A549 (cell line): ENCODE data around the gene NCAPH2. TPM values are rescaled to one million over a fixed set of nuclear protein-coding genes. Genes with fewer than 3 reads are reported as not detected.
"Not testable (repeated sequence)": the region's sequence is repeated elsewhere in the genome, so short reads cannot be mapped to it uniquely, and the experiment has no call there.

Source experiments
- ATAC-seq, 2 experiments: fragments of 200-7000 bp in 1 of 2; fragments of >200 bp in 1 of 2; cut with Nextera tagmentation in 1 of 2; cut with Tn5 transposase in 1 of 2; 3 replicates each; pipeline versions ENCODE4 v1.8.0 to v1.9.1; 2018 to 2020; ENCODE audit warnings: mild to moderate bottlenecking in 1 of 2, moderate library complexity in 1 of 2
- CTCF ChIA-PET: fragments of 300-600 bp; sonication (Branson Sonifier 250); formaldehyde crosslinking; extraction: SDS; loops from one replicate; lab custom pipeline; 2021; ENCODE audit warnings: antibody characterized with exemption, inconsistent platforms; lab: Yijun Ruan, JAX
- POLR2A ChIA-PET: fragments of 350-600 bp; formaldehyde crosslinking; extraction: SDS; loops from one replicate; lab custom pipeline; 2021; ENCODE audit warnings: antibody characterized with exemption, inconsistent platforms; lab: Yijun Ruan, JAX
- DNase-seq, 2 experiments: peaks; one replicate each; pipeline versions ENCODE4 v3.0.0 to v3.0.0-alpha.2; 2011 to 2016; ENCODE audit warnings: low read depth in 1 of 2, low spot score in 1 of 2
- FAIRE-seq: peaks from 2 replicates; lab custom pipeline; 2011; peaks lifted over from hg19 to GRCh38; lab: Jason Lieb, UNC
- H3K27ac ChIP-seq, 2 experiments: fragments of >200 bp; sonication (Bioruptor Twin); formaldehyde crosslinking; 3 replicates each; pipeline ENCODE4 v1.5.1; 2016 to 2017
- H3K4me1 ChIP-seq: fragments of >200 bp; sonication (Bioruptor Twin); formaldehyde crosslinking; 3 replicates; pipeline ENCODE4 v1.6.1; 2016
- H3K4me2 ChIP-seq: fragments of >200 bp; sonication (Bioruptor Twin); formaldehyde crosslinking; 3 replicates; pipeline ENCODE4 v1.6.1; 2016
- H3K4me3 ChIP-seq: fragments of >200 bp; sonication (Bioruptor Twin); formaldehyde crosslinking; 3 replicates; pipeline ENCODE4 v1.5.1; 2016
- H3K9me3 ChIP-seq: fragments of >200 bp; sonication (Bioruptor Twin); formaldehyde crosslinking; 3 replicates; pipeline ENCODE4 v1.6.1; 2016
- ATOH8 ChIP-seq: fragments of 250-450 bp; sonication (Bioruptor Pico); IDR thresholded peaks from 2 replicates; pipeline ENCODE4 v1.5.0; 2020; ENCODE audit warnings: low read depth, mild to moderate bottlenecking, moderate library complexity
- BCL3 ChIP-seq: fragments of >200 bp; sonication (Bioruptor Twin); formaldehyde crosslinking; IDR thresholded peaks from 3 replicates; pipeline ENCODE4 v1.6.1; 2016
- CEBPB ChIP-seq, 2 experiments: fragments of >200 bp in 1 of 2; sonication (Bioruptor Twin) in 1 of 2; formaldehyde crosslinking in 1 of 2; IDR thresholded peaks; 2 replicates each; pipeline ENCODE4 v1.6.1; 2012 to 2016
- CHD2 ChIP-seq: fragments of 150-350 bp; IDR thresholded peaks from 2 replicates; pipeline ENCODE4 v1.6.1; 2014; ENCODE audit warnings: low read length; ENCODE audit not compliant: partially characterized antibody
- ELK1 ChIP-seq: fragments of 150-350 bp; IDR thresholded peaks from 2 replicates; pipeline ENCODE4 v1.6.1; 2014; ENCODE audit warnings: low read depth, mild to moderate bottlenecking, low read length
- EP300 ChIP-seq, 2 experiments: fragments of >200 bp; sonication (Bioruptor Twin); formaldehyde crosslinking; IDR thresholded peaks; 2 replicates in 1 of 2; 3 replicates in 1 of 2; pipeline ENCODE4 v1.6.1; 2016 to 2017
- ESRRA ChIP-seq: fragments of 150-350 bp; IDR thresholded peaks from 2 replicates; pipeline ENCODE4 v1.6.1; 2014; ENCODE audit warnings: mild to moderate bottlenecking, low read length, borderline replicate concordance
- HOXB13 ChIP-seq: fragments of 250-450 bp; sonication (Bioruptor Pico); IDR thresholded peaks from 2 replicates; pipeline ENCODE4 v1.5.0; 2020; ENCODE audit warnings: low read depth, mild to moderate bottlenecking, moderate library complexity
- KDM5A ChIP-seq: fragments of 200-600 bp; sonication (generic); IDR thresholded peaks from 2 replicates; pipeline ENCODE4 v1.6.1; 2016; ENCODE audit warnings: antibody characterized with exemption, mild to moderate bottlenecking
- MAFK ChIP-seq: fragments of 450-650 bp; IDR thresholded peaks from 2 replicates; pipeline ENCODE4 v1.6.1; 2014; ENCODE audit not compliant: partially characterized antibody
- MAZ ChIP-seq: fragments of 150-350 bp; IDR thresholded peaks from 2 replicates; pipeline ENCODE4 v1.6.1; 2014; ENCODE audit warnings: antibody characterized with exemption, low read depth, low read length, borderline replicate concordance
- NPAS2 ChIP-seq: fragments of 250-450 bp; sonication (Bioruptor Pico); IDR thresholded peaks from 2 replicates; pipeline ENCODE4 v1.8.0; 2022; ENCODE audit warnings: mild to moderate bottlenecking, moderate library complexity, borderline replicate concordance
- PBX3 ChIP-seq: IDR thresholded peaks from 2 replicates; pipeline ENCODE4 v1.6.1; 2012
- PHF8 ChIP-seq: fragments of 200-600 bp; sonication (generic); IDR thresholded peaks from 2 replicates; pipeline ENCODE4 v1.6.1; 2016; ENCODE audit warnings: low read depth, mild to moderate bottlenecking, antibody characterized with exemption, moderate library complexity, borderline replicate concordance
- RFX5 ChIP-seq: fragments of 450-650 bp; IDR thresholded peaks from 2 replicates; pipeline ENCODE4 v1.7.1; 2014; ENCODE audit warnings: antibody characterized with exemption, mild to moderate bottlenecking, moderate library complexity
- SREBF2 ChIP-seq: fragments of 450-650 bp; IDR thresholded peaks from 2 replicates; pipeline ENCODE4 v1.6.1; 2014; ENCODE audit warnings: mild to moderate bottlenecking, moderate library complexity
- USF2 ChIP-seq: fragments of 450-650 bp; IDR thresholded peaks from 2 replicates; pipeline ENCODE4 v1.6.1; 2014; ENCODE audit warnings: antibody characterized with exemption
- WGBS: methylation state at CpG from one replicate; pipeline ENCODE4 v1.1.6; 2017; ENCODE audit errors: missing lambda C conversion rate; 5-methylcytosine and 5-hydroxymethylcytosine counted together
- polyA plus RNA-seq, 4 experiments: library from polyadenylated mRNA; depleted of rRNA in 3 of 4; stranded (reverse); fragments of >200 nt; fragmentation: RNase III in 1 of 4; extraction: RNeasy Plus Mini Kit Qiagen cat#74134 plus additional on column Dnase treatment in 1 of 4; gene quantifications; 2 replicates in 3 of 4; 3 replicates in 1 of 4; pipeline ENCODE4 v1.2.3, GENCODE V29; 2011 to 2017
- TF ChIP-seq, protein P1 (sequence below): fragments of >200 bp; sonication (Bioruptor Twin); formaldehyde crosslinking; IDR thresholded peaks from 2 replicates; pipeline ENCODE4 v1.6.1; 2016
- TF ChIP-seq, protein P2 (sequence below): IDR thresholded peaks from 2 replicates; pipeline ENCODE4 v1.6.1; 2012; ENCODE audit warnings: low read depth, borderline replicate concordance

Gene NCAPH2
- polyA plus RNA-seq, 2 of the 4 experiments (the other 2 are of a cell fraction) = 14.3 to 27.7 TPM

- POLR2A ChIA-PET = no interaction called here
- CTCF ChIA-PET = interaction anchor here (1.1 to 1.5 kb wide), 4 partner anchors 10 to 102 kb away, joined by 3 to 6 read pairs (median 4); no protein-coding TSS in a partner anchor
Observed at GRCh38 chr22:50519151-50519550, 11.1 kb downstream of the NCAPH2 start.

GRCh38 chr22:50520184-50520583 is 12.2 kb downstream of the NCAPH2 start:
- FAIRE-seq, H3K4me3 ChIP-seq, H3K4me1 ChIP-seq, H3K4me2 ChIP-seq, POLR2A ChIA-PET, H3K27ac ChIP-seq, ATAC-seq, CTCF ChIA-PET, DNase-seq, H3K9me3 ChIP-seq: not testable (repeated sequence)
- WGBS = 93% methylated on average over 7 of the region's 8 CpGs

More at GRCh38 chr22:50519151-50519550, 11.1 kb downstream of the NCAPH2 start:
- Histone ChIP-seq H3K4me1 (0 out of 3 replicates have a peak, but pooled peaks cover 2% of the 10 kb centered on the region), H3K4me3 (no peak overlapping the region), H3K27ac (no peak overlapping the region), H3K9me3 (no peaks in the 10 kb centered on the region), H3K4me2 (no peak overlapping the region)
- no peak for TF ChIP-seq ESRRA
- no peak for TF ChIP-seq KDM5A
- no peak for TF ChIP-seq RFX5
- TF ChIP-seq PHF8 = no peak
- TF ChIP-seq USF2 = no peak
- no peak for TF ChIP-seq CEBPB (IDR thresholded peaks at IDR 0.05)
- TF ChIP-seq MAFK = no peak
- no peak for TF ChIP-seq EP300 (IDR thresholded peaks at IDR 0.05)
- TF ChIP-seq, protein P1, sequence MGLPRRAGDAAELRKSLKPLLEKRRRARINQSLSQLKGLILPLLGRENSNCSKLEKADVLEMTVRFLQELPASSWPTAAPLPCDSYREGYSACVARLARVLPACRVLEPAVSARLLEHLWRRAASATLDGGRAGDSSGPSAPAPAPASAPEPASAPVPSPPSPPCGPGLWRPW = no peak
- no peak for TF ChIP-seq BCL3
- TF ChIP-seq HOXB13 (CRISPR knock-in tag) = no peak
- TF ChIP-seq, protein P2, sequence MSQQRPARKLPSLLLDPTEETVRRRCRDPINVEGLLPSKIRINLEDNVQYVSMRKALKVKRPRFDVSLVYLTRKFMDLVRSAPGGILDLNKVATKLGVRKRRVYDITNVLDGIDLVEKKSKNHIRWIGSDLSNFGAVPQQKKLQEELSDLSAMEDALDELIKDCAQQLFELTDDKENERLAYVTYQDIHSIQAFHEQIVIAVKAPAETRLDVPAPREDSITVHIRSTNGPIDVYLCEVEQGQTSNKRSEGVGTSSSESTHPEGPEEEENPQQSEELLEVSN = no peak
- no peak for TF ChIP-seq ELK1
- no peak for TF ChIP-seq PBX3
- no peak for TF ChIP-seq SREBF2
- TF ChIP-seq NPAS2 (CRISPR knock-in tag) = no peak
- TF ChIP-seq ATOH8 (CRISPR knock-in tag) = no peak
- TF ChIP-seq MAZ = no peak
- no peak for TF ChIP-seq CHD2
- DNase-seq = no peak
- no peak for ATAC-seq
- no peak for FAIRE-seq
- WGBS = 87% methylated on average over 5 of the region's 8 CpGs
